ENCODE results near the gene DCAF4.
A peak's percentile ranks its signal among the peaks of the same experiment; 100 is the strongest.

Gene DCAF4

DNA sequence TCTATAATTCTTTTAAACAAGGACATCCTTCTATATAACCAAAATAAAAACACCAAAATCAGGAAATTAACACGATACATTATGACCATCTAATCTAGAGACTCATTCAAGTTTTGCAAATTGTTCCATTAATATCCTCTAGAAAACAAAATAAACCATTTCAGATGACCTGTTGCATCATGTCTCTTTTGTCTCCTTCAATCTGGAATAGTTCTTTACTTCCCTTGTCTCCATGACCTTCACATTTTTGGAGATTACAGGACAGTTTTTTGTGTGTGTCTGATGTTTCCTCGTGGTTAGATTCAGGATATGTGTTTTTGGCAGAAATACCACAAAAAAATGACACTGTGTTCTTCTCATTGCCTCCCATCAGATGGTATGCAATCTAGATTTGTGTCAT is 12.5 kb upstream of the DCAF4 start:
- 88% methylated on average over 2 of the region's 2 CpGs for WGBS
- Histone ChIP-seq H3K9me3 (ENCODE audit: insufficient read depth, low read depth, low read length) (no peaks in the 10 kb centered on the region), H3K4me3 (ENCODE audit: low read length) (no peak overlapping the region), H3K36me3 (ENCODE audit: insufficient read depth, low read length) (no peaks in the 10 kb centered on the region), H3K27ac (ENCODE audit: low read depth, low read length) (no peak overlapping the region), H3K4me1 (ENCODE audit: insufficient read depth, low read length) (peaks cover 6% of the 10 kb centered on the region; the same call in 1 of the 2 replicates), H3K27me3 (ENCODE audit: insufficient read depth, low read length) (no peaks in the 10 kb centered on the region), H3K9ac (ENCODE audit: low read depth, low read length) (no peak overlapping the region)

DNA sequence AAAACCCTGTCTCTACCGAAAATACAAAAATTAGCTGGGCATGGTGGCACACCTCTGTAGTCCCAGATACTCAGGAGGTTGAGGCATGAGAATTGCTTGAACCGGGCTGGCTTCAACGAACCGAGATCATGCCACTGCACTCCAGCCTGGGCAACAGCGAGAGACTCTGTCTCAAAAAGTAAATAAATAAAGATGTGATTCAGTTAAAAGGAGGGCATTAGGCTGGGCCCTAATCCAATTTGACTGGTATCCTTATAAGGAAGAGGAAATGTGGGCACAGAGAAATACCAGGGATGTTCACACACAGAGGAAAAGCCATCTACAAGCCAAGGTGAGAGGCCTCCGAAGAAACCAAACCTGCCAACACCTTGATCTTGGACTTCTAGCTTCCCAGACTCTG is 10.1 kb upstream of the DCAF4 start:
- WGBS, result 70% methylated on average over 6 of the region's 6 CpGs
- H3K36me3 ChIP-seq (ENCODE audit: insufficient read depth, low read length), result no peaks in the 10 kb centered on the region
- no peak overlapping the region for H3K4me3 ChIP-seq (ENCODE audit: low read length)
- no peaks in the 10 kb centered on the region for H3K4me1 ChIP-seq (ENCODE audit: insufficient read depth, low read length)
- no peaks in the 10 kb centered on the region for H3K27me3 ChIP-seq (ENCODE audit: insufficient read depth, low read length)
- no peaks in the 10 kb centered on the region for H3K9me3 ChIP-seq (ENCODE audit: insufficient read depth, low read depth, low read length)
- no peak overlapping the region for H3K27ac ChIP-seq (ENCODE audit: low read depth, low read length)
- no peak overlapping the region for H3K9ac ChIP-seq (ENCODE audit: low read depth, low read length)

- 90% methylated on average over 9 of the region's 9 CpGs for WGBS
- Histone ChIP-seq H3K27me3 (ENCODE audit: insufficient read depth, low read length) (no peaks in the 10 kb centered on the region), H3K36me3 (ENCODE audit: insufficient read depth, low read length) (no peaks in the 10 kb centered on the region), H3K4me1 (ENCODE audit: insufficient read depth, low read length) (no peaks in the 10 kb centered on the region), H3K9me3 (ENCODE audit: insufficient read depth, low read depth, low read length) (no peaks in the 10 kb centered on the region), H3K27ac (ENCODE audit: low read depth, low read length) (no peak overlapping the region), H3K9ac (ENCODE audit: low read depth, low read length) (no peak overlapping the region), H3K4me3 (ENCODE audit: low read length) (no peak overlapping the region)
Observed at GRCh38 chr14:72917094-72917802, 9.0 kb upstream of the DCAF4 start.

DNA sequence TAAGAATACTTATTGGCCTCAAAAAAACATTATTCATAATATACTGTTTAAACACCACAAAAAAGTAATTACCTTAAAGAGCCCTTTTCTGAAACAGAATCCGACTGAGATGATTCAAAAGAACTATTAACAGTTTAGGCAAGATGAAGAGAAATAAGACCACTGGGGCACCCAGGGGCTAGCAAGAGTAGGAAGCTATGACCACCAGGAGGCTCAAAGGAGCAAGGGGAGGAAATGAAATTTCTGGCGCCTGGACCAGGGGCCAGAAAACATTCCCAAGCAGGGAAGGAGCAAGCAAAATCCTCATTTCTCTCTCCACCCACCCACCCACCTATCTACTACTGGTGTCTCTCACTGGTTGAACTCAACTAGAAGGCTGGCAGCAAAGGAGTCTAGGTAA is 6.3 kb upstream of the DCAF4 start:
- peaks cover 4% of the 10 kb centered on the region for H3K27me3 ChIP-seq (ENCODE audit: insufficient read depth, low read length)
- H3K4me3 ChIP-seq (ENCODE audit: low read length), result no peak overlapping the region
- 73% methylated on average over 2 of the region's 2 CpGs for WGBS
- H3K36me3 ChIP-seq (ENCODE audit: insufficient read depth, low read length), result no peaks in the 10 kb centered on the region
- no peak overlapping the region for H3K9ac ChIP-seq (ENCODE audit: low read depth, low read length)
- H3K27ac ChIP-seq (ENCODE audit: low read depth, low read length), result no peak overlapping the region
- H3K9me3 ChIP-seq (ENCODE audit: insufficient read depth, low read depth, low read length), result no peaks in the 10 kb centered on the region
- H3K4me1 ChIP-seq (ENCODE audit: insufficient read depth, low read length), result no peaks in the 10 kb centered on the region

DNA sequence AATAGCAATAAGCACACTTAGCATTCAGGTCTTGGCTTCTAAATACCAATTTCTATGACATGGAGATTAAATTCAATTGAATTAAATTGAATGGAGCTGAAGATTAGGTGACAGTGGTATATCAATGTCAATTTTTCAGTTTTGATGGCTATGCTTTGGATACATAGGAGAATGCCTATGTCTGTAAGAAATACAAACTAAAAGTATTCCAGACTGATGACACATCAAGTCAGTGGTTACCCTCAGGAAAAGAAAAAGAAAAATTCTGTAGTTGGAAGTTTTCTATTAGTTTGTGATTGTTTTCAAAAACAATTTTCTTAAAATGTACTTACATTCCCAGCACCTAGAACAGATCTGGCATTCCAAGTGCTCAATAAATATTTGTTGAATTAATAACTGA is 4.9 kb upstream of the DCAF4 start:
- Histone ChIP-seq H3K4me1 (ENCODE audit: insufficient read depth, low read length) (no peaks in the 10 kb centered on the region), H3K27me3 (ENCODE audit: insufficient read depth, low read length) (peaks cover 14% of the 10 kb centered on the region), H3K9me3 (ENCODE audit: insufficient read depth, low read depth, low read length) (no peaks in the 10 kb centered on the region), H3K9ac (ENCODE audit: low read depth, low read length) (no peak overlapping the region), H3K27ac (ENCODE audit: low read depth, low read length) (no peak overlapping the region), H3K36me3 (ENCODE audit: insufficient read depth, low read length) (no peaks in the 10 kb centered on the region), H3K4me3 (ENCODE audit: low read length) (no peak overlapping the region)

DNA sequence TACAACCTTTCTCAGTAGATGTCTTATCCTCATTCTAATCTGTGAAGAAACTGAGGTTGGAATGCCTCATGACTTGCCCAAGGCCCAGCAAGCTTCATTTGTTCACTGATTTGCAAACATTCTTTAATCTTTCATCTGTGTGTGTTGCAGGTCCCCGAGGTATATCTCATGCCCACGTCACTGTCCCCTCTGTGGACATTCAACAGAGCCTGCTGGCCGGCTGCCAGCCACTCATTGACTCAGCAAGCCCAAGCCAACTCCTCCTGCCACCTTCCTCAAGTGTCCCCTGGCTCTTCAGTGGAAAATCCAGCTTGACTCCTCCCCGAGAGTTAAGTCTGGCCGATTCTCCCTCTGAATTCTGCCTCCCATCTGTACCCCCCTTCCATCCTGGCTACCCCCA is 1.9 kb upstream of the DCAF4 start:
- H3K9ac ChIP-seq (ENCODE audit: low read depth, low read length), result no peak overlapping the region
- H3K9me3 ChIP-seq (ENCODE audit: insufficient read depth, low read depth, low read length), result no peaks in the 10 kb centered on the region
- H3K4me1 ChIP-seq (ENCODE audit: insufficient read depth, low read length), result no peaks in the 10 kb centered on the region
- no peak overlapping the region for H3K4me3 ChIP-seq (ENCODE audit: low read length)
- H3K27me3 ChIP-seq (ENCODE audit: insufficient read depth, low read length), result peaks cover 14% of the 10 kb centered on the region
- H3K27ac ChIP-seq (ENCODE audit: low read depth, low read length), result no peak overlapping the region
- WGBS, result 87% methylated on average over 5 of the region's 5 CpGs
- no peaks in the 10 kb centered on the region for H3K36me3 ChIP-seq (ENCODE audit: insufficient read depth, low read length)

DNA sequence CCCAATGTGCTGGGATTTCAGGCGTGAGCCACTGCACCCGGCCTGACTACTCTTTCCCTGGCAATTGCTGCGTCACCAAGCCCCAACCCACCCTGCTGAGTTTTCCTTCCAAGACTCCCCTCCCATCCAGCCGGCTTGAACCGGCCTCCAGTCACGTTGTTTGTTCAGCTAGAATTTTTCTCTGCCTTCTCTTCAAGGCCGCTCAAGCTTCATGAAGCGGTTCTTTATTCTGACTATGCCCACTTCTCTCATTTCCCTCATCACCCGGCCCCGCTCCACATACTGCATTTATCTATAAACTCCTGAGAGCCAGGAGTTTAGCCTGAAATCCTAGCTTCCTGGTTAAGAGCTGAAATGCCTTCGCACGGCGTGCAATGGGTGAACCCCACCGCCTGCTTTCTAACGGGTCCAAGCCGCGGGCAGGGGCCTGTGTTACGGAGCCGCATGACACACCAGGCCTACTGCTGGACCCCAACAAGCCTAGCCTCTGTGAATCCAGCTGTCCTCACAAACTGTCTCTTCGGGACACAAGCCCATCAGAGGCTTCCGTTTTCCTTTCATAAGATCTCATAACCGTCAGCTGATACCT is 999 bp upstream of the DCAF4 start:
- Histone ChIP-seq H3K9me3 (ENCODE audit: insufficient read depth, low read depth, low read length) (no peaks in the 10 kb centered on the region), H3K27ac (ENCODE audit: low read depth, low read length) (no peak overlapping the region), H3K27me3 (ENCODE audit: insufficient read depth, low read length) (peaks cover 14% of the 10 kb centered on the region), H3K4me1 (ENCODE audit: insufficient read depth, low read length) (no peaks in the 10 kb centered on the region), H3K36me3 (ENCODE audit: insufficient read depth, low read length) (no peaks in the 10 kb centered on the region), H3K4me3 (ENCODE audit: low read length) (peak overlapping the region; percentile 63), H3K9ac (ENCODE audit: low read depth, low read length) (no peak overlapping the region)
- 87% methylated on average over 22 of the region's 22 CpGs for WGBS

DNA sequence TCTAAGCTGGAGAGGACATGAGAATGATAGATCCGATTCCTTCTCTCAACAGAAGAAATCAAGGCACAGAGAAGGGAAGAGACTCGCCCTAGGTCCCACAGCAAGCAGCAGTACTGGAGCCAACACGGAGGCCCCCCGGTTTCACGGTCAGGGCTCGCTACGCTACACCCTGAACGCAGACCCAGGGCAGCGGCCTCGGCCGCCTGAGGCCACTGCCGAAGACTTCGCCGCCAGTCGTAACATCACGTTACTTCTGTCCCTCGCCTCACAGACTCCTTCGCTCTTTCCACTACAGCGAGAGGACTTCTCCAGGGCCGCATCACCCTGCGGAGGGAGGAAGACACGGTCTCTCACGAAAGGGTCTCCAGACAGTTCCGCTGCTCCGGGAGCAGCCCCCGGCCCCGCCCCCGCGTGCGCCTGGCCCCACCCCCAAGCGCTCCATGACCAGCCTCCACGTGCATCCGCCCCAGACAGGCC is 411 bp upstream of the DCAF4 start:
- Histone ChIP-seq H3K9ac (ENCODE audit: low read depth, low read length) (no peak overlapping the region), H3K27ac (ENCODE audit: low read depth, low read length) (no peak overlapping the region)
- WGBS, result 11% methylated on average over 33 of the region's 33 CpGs

DNA sequence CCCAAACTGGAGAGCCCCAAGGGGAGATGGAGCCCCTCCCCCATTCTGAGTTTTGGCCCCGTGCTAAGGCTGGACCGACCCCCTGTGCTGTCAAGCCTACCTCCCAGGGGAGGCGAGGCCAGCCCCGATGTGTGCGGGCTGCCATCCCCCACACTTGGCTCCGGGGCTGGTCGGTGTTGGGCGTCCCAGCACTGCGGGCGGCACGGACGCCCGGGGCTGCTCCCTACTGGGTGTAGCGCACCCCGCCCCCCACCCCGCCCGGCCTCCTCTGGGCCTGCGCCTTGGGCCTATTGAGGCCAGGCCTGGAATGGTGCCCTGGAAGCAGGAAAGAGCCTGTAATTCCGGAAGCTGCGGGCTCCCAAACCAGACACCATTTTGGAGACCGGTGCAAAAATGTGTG is 2.6 kb downstream of the DCAF4 start:
- Histone ChIP-seq H3K4me3 (ENCODE audit: low read length) (no peak overlapping the region), H3K9me3 (ENCODE audit: insufficient read depth, low read depth, low read length) (no peaks in the 10 kb centered on the region), H3K4me1 (ENCODE audit: insufficient read depth, low read length) (0 out of 2 replicates have a peak, but pooled peaks cover 7% of the 10 kb centered on the region), H3K27me3 (ENCODE audit: insufficient read depth, low read length) (peaks cover 14% of the 10 kb centered on the region), H3K36me3 (ENCODE audit: insufficient read depth, low read length) (no peaks in the 10 kb centered on the region), H3K27ac (ENCODE audit: low read depth, low read length) (no peak overlapping the region), H3K9ac (ENCODE audit: low read depth, low read length) (no peak overlapping the region)
- WGBS, result 89% methylated on average over 21 of the region's 21 CpGs

More for the DNA sequence above, 411 bp upstream of the DCAF4 start:
- H3K4me3 ChIP-seq (ENCODE audit: low read length), result peak overlapping the region; percentile 63
- H3K4me1 ChIP-seq (ENCODE audit: insufficient read depth, low read length), result no peaks in the 10 kb centered on the region
- no peaks in the 10 kb centered on the region for H3K36me3 ChIP-seq (ENCODE audit: insufficient read depth, low read length)
- peaks cover 14% of the 10 kb centered on the region for H3K27me3 ChIP-seq (ENCODE audit: insufficient read depth, low read length)
- no peaks in the 10 kb centered on the region for H3K9me3 ChIP-seq (ENCODE audit: insufficient read depth, low read depth, low read length)

GRCh38 chr14:72929316-72930080 is 3.2 kb downstream of the DCAF4 start:
- no peak overlapping the region for H3K27ac ChIP-seq (ENCODE audit: low read depth, low read length)
- H3K9me3 ChIP-seq (ENCODE audit: insufficient read depth, low read depth, low read length), result no peaks in the 10 kb centered on the region
- no peak overlapping the region for H3K4me3 ChIP-seq (ENCODE audit: low read length)
- H3K4me1 ChIP-seq (ENCODE audit: insufficient read depth, low read length), result 0 out of 2 replicates have a peak, but pooled peaks cover 7% of the 10 kb centered on the region
- no peak overlapping the region for H3K9ac ChIP-seq (ENCODE audit: low read depth, low read length)
- no peaks in the 10 kb centered on the region for H3K36me3 ChIP-seq (ENCODE audit: insufficient read depth, low read length)
- 95% methylated on average over 41 of the region's 43 CpGs for WGBS
- peaks cover 12% of the 10 kb centered on the region for H3K27me3 ChIP-seq (ENCODE audit: insufficient read depth, low read length)

DNA sequence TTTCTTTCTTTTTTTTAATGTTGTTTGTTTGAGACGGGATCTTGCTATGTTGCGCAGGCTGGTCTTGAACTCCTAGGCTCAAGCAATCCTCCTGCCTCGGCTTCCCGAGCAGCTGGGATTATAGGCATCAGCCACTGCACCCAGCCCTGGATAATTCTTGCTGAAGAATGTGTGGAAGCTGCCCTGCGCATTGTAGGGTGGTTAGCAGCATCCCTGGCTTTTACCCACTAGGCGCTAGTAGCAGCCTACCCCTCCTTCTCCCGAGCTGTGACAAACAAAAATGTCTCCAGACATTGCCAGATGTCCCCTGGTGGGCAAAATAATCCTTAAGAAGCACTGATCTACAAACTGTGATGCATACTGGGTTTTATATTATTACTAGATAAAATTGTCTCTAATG is 6.6 kb downstream of the DCAF4 start:
- Histone ChIP-seq H3K36me3 (ENCODE audit: insufficient read depth, low read length) (peaks cover 2% of the 10 kb centered on the region; the same call in 1 of the 2 replicates), H3K27ac (ENCODE audit: low read depth, low read length) (no peak overlapping the region), H3K9me3 (ENCODE audit: insufficient read depth, low read depth, low read length) (no peaks in the 10 kb centered on the region), H3K4me3 (ENCODE audit: low read length) (no peak overlapping the region), H3K27me3 (ENCODE audit: insufficient read depth, low read length) (no peaks in the 10 kb centered on the region), H3K4me1 (ENCODE audit: insufficient read depth, low read length) (0 out of 2 replicates have a peak, but pooled peaks cover 7% of the 10 kb centered on the region), H3K9ac (ENCODE audit: low read depth, low read length) (peak overlapping the region; percentile 27; the same call in 1 of the 2 replicates)
- 86% methylated on average over 7 of the region's 7 CpGs for WGBS

All from HUES64 (cell line).